GM10248 (cell line): ENCODE data around the gene CLPTM1L.

Experiments used
- CTCF ChIA-PET: fragments of 300-600 bp; sonication (Branson Sonifier 250); formaldehyde crosslinking; extraction: SDS; loops from one replicate; lab custom pipeline; 2021; ENCODE audit warnings: antibody characterized with exemption; lab: Yijun Ruan, JAX
- POLR2A ChIA-PET: fragments of 350-650 bp; sonication (Branson Sonifier 250); formaldehyde crosslinking; extraction: SDS; loops from one replicate; lab custom pipeline; 2020; ENCODE audit warnings: antibody characterized with exemption; lab: Yijun Ruan, JAX
- DNase-seq: peaks from one replicate; pipeline ENCODE4 v3.0.0; 2012; ENCODE audit errors: extremely low spot score
- TF ChIP-seq, protein P1 (sequence below): IDR thresholded peaks from 2 replicates; pipeline ENCODE4 v1.5.1; 2012; ENCODE audit warnings: mild to moderate bottlenecking, low read depth; ENCODE audit errors: extremely low read depth, missing control alignments, control extremely low read depth

Gene CLPTM1L

DNA sequence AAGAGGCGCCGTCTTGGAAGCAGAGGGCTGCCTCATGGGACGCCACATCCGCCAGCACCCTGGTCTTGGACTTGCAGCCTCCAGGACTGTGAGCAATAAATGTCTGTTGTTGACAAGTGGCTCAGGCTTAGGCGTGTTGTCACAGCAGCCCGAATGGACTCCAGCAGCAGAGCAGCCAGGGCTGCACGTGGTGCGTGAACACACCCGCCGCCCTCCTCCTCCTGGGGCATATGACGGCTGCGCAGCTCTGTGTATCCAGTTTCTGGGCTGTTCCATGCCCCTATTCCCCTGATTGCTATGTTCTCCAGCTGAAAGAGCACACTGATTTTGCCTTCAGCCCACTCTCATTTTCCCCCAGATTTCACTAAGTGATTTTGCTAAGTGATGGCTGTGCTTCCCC, 36.0 kb upstream of the CLPTM1L start:
- CTCF ChIA-PET: interaction anchor here (0.7 to 1.9 kb wide), 17 partner anchors 9 to 264 kb away, joined by 3 to 13 read pairs (median 4); partner anchors contain the start of gene CLPTM1L
- POLR2A ChIA-PET: no interaction called here
- DNase-seq: no peak
- TF ChIP-seq, protein P1, sequence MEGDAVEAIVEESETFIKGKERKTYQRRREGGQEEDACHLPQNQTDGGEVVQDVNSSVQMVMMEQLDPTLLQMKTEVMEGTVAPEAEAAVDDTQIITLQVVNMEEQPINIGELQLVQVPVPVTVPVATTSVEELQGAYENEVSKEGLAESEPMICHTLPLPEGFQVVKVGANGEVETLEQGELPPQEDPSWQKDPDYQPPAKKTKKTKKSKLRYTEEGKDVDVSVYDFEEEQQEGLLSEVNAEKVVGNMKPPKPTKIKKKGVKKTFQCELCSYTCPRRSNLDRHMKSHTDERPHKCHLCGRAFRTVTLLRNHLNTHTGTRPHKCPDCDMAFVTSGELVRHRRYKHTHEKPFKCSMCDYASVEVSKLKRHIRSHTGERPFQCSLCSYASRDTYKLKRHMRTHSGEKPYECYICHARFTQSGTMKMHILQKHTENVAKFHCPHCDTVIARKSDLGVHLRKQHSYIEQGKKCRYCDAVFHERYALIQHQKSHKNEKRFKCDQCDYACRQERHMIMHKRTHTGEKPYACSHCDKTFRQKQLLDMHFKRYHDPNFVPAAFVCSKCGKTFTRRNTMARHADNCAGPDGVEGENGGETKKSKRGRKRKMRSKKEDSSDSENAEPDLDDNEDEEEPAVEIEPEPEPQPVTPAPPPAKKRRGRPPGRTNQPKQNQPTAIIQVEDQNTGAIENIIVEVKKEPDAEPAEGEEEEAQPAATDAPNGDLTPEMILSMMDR: no peak

DNA sequence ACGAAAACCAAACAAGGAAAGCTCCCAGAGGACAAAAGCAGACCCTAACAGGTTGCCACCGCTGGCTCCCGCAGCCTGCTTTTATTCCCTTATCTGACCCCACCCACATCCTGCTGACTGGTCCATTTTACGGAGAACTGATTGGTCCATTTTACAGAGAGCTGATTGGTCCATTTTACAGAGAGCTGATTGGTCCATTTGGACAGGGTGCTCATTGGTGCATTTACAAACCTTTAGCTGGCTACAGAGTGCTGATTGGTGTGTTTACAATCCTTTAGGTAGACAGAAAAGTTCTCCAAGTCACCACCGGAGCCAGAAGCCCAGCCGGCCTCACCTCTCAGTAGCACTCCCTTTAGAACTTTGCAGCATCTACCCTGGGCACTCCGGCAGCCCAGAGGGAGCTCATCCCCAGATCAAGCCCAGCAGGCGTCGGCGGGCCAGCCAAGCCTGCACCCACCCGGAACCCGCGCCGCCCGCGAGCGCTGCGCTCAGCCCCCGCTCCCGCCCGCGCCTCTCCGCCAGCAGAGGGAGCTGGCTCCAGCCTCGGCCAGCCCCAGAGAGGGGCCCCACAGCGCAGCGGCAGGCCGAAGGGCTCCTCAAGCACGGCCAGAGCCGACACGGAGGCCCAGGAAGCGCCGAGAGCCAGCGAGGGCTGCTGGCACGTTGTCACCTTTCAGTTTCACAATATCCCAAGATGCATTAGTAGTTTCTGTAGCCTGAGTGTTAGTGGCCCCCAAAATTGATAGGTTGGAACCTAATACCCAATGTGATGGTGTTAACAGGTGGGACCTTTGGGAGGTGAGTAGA, 35.3 kb upstream of the CLPTM1L start:
- TF ChIP-seq, protein P1: peak; percentile 76
- CTCF ChIA-PET: interaction anchor here (0.7 to 1.9 kb wide), 26 partner anchors 9 to 265 kb away, joined by 3 to 13 read pairs (median 4); partner anchors contain the start of gene CLPTM1L
- no peak for DNase-seq
- POLR2A ChIA-PET: no interaction called here

DNA sequence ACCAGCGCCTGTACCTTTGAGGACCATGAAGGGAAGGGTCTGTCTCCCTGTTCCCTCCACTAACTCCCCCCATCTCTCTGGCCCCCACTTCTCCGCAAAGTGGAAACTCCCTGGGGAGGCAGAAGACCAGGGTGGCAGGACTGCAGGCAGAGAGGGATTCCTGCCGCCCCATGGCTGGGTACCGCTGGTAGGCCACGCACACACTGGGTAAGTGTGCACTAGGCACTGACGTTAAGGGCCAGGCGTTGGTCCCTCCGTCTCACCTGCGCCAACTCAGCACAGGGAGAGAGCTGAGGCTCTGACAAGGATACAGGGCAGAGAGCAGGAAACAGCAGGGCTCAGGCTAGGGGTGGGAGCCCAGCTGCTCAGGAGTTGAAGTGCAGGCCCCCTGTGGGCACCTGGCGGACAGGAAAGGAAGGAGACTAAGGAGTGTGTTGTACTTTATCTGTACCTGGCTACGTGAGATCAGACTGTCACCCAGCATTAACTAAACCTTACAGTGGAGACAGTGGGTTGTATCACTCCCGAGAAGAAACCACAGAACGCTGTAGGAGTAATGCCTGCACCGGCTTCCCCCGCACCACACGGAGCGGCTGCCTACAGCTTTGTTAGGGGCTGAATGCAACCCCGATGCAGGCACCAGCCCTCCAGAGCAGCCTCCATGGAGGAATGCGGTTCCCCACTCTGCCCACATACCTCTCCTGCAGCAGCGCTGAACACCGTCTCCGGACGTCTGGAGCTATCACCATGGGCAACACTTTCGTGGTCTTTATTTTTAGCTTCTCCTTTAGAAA, 34.2 kb upstream of the CLPTM1L start:
- CTCF ChIA-PET: interaction anchor here (1.0 to 1.9 kb wide), 11 partner anchors 7 to 266 kb away, joined by 3 to 13 read pairs (median 5); no protein-coding TSS in a partner anchor
- POLR2A ChIA-PET: no interaction called here
- no peak for DNase-seq
- TF ChIP-seq, protein P1: no peak

DNA sequence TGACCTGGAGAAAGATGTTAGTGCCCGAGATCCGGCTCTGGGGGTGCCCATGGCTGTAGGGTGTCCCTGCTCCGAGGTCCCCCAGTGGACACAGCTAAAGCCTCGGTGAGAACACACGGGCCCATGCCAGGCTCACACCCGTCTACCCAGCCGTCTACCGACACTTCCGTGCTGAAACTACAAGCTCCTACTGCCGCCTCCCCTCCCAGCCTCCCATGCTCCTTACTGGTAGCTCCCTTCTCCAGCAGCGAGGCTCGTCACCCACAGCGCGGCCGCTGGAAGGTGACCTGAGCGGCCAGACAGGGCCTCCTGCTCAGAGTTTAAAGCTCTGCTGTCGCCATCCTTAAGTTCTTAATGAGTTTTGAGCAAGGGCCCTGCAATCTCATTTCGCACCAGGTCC, 33.2 kb upstream of the CLPTM1L start:
- CTCF ChIA-PET: interaction anchor here (0.8 kb wide), 1 partner anchor 267 kb away, joined by 3 read pairs; no protein-coding TSS in a partner anchor
- TF ChIP-seq, protein P1: no peak
- POLR2A ChIA-PET: no interaction called here
- DNase-seq: no peak

DNA sequence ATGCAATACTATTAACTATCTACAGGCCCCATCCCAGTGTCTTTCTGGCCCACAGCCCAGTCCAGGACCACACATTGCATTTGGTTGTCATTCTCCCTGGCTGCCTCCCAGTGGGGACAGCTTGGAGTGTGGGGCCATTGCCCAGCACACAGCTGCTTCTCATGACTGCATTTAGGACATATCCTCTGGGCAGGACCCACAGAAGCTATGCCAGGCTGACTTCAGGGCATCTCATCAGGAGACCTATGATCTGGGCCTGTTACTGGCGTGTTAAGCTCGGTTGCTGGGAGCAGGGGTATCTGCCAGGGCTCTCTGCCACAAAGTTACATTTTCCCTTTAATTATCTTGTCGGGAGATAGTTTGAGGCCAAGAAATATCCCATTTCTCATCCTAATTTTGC, 32.1 kb upstream of the CLPTM1L start:
- POLR2A ChIA-PET: no interaction called here
- TF ChIP-seq, protein P1: no peak
- CTCF ChIA-PET: interaction anchor here (0.8 kb wide), 1 partner anchor 268 kb away, joined by 3 read pairs; no protein-coding TSS in a partner anchor
- no peak for DNase-seq

DNA sequence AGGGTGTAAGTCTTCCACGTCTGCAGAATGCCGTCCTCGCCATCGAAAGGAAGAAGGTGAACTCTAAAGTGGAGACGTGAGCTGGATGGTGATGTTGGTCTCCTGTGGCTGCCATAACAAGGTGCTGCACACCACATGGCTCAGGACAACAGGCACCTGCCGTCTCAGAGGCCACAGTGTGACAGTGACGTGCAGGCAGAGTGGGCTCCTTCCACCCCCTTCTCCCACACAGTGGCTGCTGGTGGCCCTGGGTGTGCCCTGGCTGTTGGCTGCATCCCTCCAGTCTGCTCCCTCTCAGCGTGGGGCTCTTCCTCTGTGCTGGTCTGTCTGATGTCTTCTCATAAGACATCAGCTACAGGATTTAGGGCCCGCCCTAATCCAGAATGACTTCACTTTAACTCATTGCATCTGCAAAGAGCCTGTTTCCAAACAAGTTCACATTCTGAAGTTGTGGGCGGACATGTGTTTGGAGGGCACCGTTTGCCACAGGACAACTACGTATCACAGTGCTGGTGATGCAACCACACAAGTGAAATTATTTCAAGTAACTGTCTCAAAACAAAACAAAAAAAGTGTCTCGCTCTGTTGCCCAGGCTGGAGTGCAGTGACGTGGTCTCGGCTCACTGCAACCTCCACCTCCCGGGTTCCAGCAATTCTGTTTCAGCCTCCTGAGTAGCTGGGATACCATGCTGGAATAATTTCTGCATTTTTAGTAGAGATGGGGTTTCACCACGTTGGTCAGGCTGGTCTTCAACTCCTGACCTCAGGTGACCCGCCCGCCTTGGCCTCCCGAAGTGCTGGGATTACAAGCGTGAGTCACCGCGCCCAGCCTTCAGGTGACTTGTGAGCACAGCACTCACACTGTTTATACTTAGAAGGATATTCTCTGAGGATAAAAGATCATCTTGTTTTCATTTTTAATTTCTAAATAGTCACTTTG, 31.2 kb upstream of the CLPTM1L start:
- CTCF ChIA-PET: interaction anchor here (0.8 kb wide), 1 partner anchor 269 kb away, joined by 3 read pairs; no protein-coding TSS in a partner anchor
- DNase-seq: no peak
- POLR2A ChIA-PET: no interaction called here
- TF ChIP-seq, protein P1: no peak
